ENCODE measurements around the gene CBX7. TPM values are rescaled to one million over a fixed set of nuclear protein-coding genes. Genes with fewer than 3 reads are reported as not detected.

Gene CBX7
- total RNA-seq, 1 donor from 2014 or later, result 2.3 TPM

- TF ChIP-seq CTCF (conservative IDR thresholded peaks at IDR 0.05), result no peak
- H3K36me3 Mint-ChIP-seq (ENCODE audit: low read depth), result no peaks in the 10 kb centered on the region
- H3K9me3 Mint-ChIP-seq, result no peaks in the 10 kb centered on the region
- peaks cover 19% of the 10 kb centered on the region for H3K4me1 Mint-ChIP-seq
- H3K27me3 Mint-ChIP-seq (ENCODE audit: low read depth), result no peaks in the 10 kb centered on the region
- no peak for DNase-seq (ENCODE audit: low read depth, low spot score)
- no peak overlapping the region for H3K27ac Mint-ChIP-seq (ENCODE audit: unreplicated experiment)
- no peak overlapping the region for H3K4me3 Mint-ChIP-seq
Observed at GRCh38 chr22:39088685-39089032, 63.8 kb downstream of the CBX7 start.

GRCh38 chr22:39087881-39088684 is 64.4 kb downstream of the CBX7 start:
- H3K27me3 Mint-ChIP-seq (ENCODE audit: low read depth), result no peaks in the 10 kb centered on the region
- no peaks in the 10 kb centered on the region for H3K36me3 Mint-ChIP-seq (ENCODE audit: low read depth)
- H3K9me3 Mint-ChIP-seq, result no peaks in the 10 kb centered on the region
- DNase-seq (ENCODE audit: low read depth, low spot score), result peak; percentile 14
- TF ChIP-seq CTCF (conservative IDR thresholded peaks at IDR 0.05), result no peak
- H3K27ac Mint-ChIP-seq (ENCODE audit: unreplicated experiment), result no peak overlapping the region
- H3K4me1 Mint-ChIP-seq, result peaks cover 19% of the 10 kb centered on the region
- H3K4me3 Mint-ChIP-seq, result no peak overlapping the region

GRCh38 chr22:39087098-39087497 is 65.4 kb downstream of the CBX7 start:
- Mint-ChIP-seq H3K9me3 (no peaks in the 10 kb centered on the region), H3K4me3 (no peak overlapping the region), H3K4me1 (peaks cover 19% of the 10 kb centered on the region), H3K27ac (ENCODE audit: unreplicated experiment) (no peak overlapping the region), H3K36me3 (ENCODE audit: low read depth) (no peaks in the 10 kb centered on the region), H3K27me3 (ENCODE audit: low read depth) (no peaks in the 10 kb centered on the region)
- no peak for TF ChIP-seq CTCF (conservative IDR thresholded peaks at IDR 0.05)
- DNase-seq (ENCODE audit: low read depth, low spot score), result no peak

- TF ChIP-seq CTCF (conservative IDR thresholded peaks at IDR 0.05), result no peak
- H3K27ac Mint-ChIP-seq (ENCODE audit: unreplicated experiment), result no peak overlapping the region
- no peaks in the 10 kb centered on the region for H3K9me3 Mint-ChIP-seq
- DNase-seq (ENCODE audit: low read depth, low spot score), result no peak
- no peaks in the 10 kb centered on the region for H3K36me3 Mint-ChIP-seq (ENCODE audit: low read depth)
- H3K4me1 Mint-ChIP-seq, result peaks cover 24% of the 10 kb centered on the region
- H3K4me3 Mint-ChIP-seq, result no peak overlapping the region
- no peaks in the 10 kb centered on the region for H3K27me3 Mint-ChIP-seq (ENCODE audit: low read depth)
Observed at GRCh38 chr22:39084666-39085065, 67.8 kb downstream of the CBX7 start.

- no peak for DNase-seq (ENCODE audit: low read depth, low spot score)
- TF ChIP-seq CTCF (conservative IDR thresholded peaks at IDR 0.05), result no peak
- Mint-ChIP-seq H3K27me3 (ENCODE audit: low read depth) (no peaks in the 10 kb centered on the region), H3K4me1 (peaks cover 26% of the 10 kb centered on the region), H3K9me3 (no peaks in the 10 kb centered on the region), H3K4me3 (no peak overlapping the region), H3K27ac (ENCODE audit: unreplicated experiment) (no peak overlapping the region), H3K36me3 (ENCODE audit: low read depth) (no peaks in the 10 kb centered on the region)
Observed at GRCh38 chr22:39083212-39084165, 69.0 kb downstream of the CBX7 start.
